ENCODE results near the gene ERC2. TPM values are rescaled to one million over a fixed set of nuclear protein-coding genes. Genes with fewer than 3 reads are reported as not detected.

The ERC2 gene
- total and polyA plus RNA-seq, 2 of the 8 experiments (the other 6 are each of a cell fraction or from before 2014, with no cell fraction given): 16.4 to 22.8 TPM

- ChIA-PET CTCF (ENCODE audit: partially characterized antibody) (interaction anchor here (0.9 kb wide), 1 partner anchor 105 kb away, joined by 3 read pairs; no protein-coding TSS in a partner anchor), POLR2A (ENCODE audit: partially characterized antibody) (no interaction called here)
- 100% methylated on average over 1 of the region's 1 CpG; no CpG with 5 or more reads in 1 of the 2 experiments for WGBS, 2 experiments (ENCODE audit: extremely low coverage in 1 of 2, insufficient coverage in 1 of 2, insufficient read length in 1 of 2, insufficient replicate concordance in 2 of 2, low coverage in 1 of 2, low lambda C conversion rate in 2 of 2, missing lambda C conversion rate in 1 of 2)
- Histone ChIP-seq H2AK5ac (ENCODE audit: low read depth, low read length) (no peak overlapping the region), H4K91ac (replicated peaks; ENCODE audit: insufficient read length, low read length) (no peak overlapping the region), H2BK15ac (ENCODE audit: low read length) (0 out of 2 replicates have a peak overlapping the region, but pooled peaks have one; percentile 54), H3K9me3 (ENCODE audit: insufficient read depth in 2 of 2, low read depth in 1 of 2, low read length in 1 of 2) (no peaks in the 10 kb centered on the region), H2AFZ (ENCODE audit: low read length) (no peak overlapping the region), H2BK12ac (ENCODE audit: low read depth, low read length) (no peak overlapping the region), H3K4ac (replicated peaks; ENCODE audit: insufficient read length, low read depth, low read length) (peak overlapping the region; percentile 28), H3K23ac (ENCODE audit: insufficient read length) (no peak overlapping the region), H3K9ac (replicated peaks in 1 of 4; ENCODE audit: extremely low read depth in 1 of 4, low read depth in 3 of 4, low read length in 3 of 4) (no peak overlapping the region), H4K8ac (ENCODE audit: extremely low read depth, insufficient read depth, low read length) (no peak overlapping the region), H4K5ac (ENCODE audit: insufficient read length, low read depth, low read length) (no peak overlapping the region), H3K18ac (ENCODE audit: extremely low read depth, low read length) (no peak overlapping the region), H3K27ac (ENCODE audit: low read depth, low read length) (no peak overlapping the region), H3K4me2 (ENCODE audit: insufficient read depth in 1 of 2, low read depth in 2 of 2, low read length in 2 of 2) (no peak overlapping the region), H2BK120ac (replicated peaks; ENCODE audit: low read depth, low read length) (no peak overlapping the region), H3K4me1 (replicated peaks in 1 of 4; ENCODE audit: control insufficient read depth in 3 of 4, insufficient read depth in 4 of 4, low read length in 3 of 4) (peaks cover 6 to 17% (median 12%) of the 10 kb centered on the region in 4 experiments), H3K79me1 (ENCODE audit: low read depth, low read length) (no peaks in the 10 kb centered on the region), H3K79me2 (ENCODE audit: control insufficient read depth in 1 of 2, insufficient read depth in 2 of 2, low read length in 2 of 2) (no peaks in the 10 kb centered on the region), H3K4me3 (ENCODE audit: extremely low read depth in 1 of 4, insufficient read depth in 2 of 4, low read depth in 3 of 4, low read length in 4 of 4) (no peak overlapping the region), H3K27me3 (replicated peaks in 1 of 4; ENCODE audit: control insufficient read depth in 3 of 4, extremely low read depth in 1 of 4, insufficient read depth in 3 of 4, low read length in 3 of 4) (no peaks in the 10 kb centered on the region), H3K36me3 (ENCODE audit: control insufficient read depth in 2 of 4, insufficient read depth in 4 of 4, low read length in 3 of 4) (no peaks in the 10 kb centered on the region), H4K20me1 (replicated peaks in 1 of 2; ENCODE audit: control insufficient read depth in 1 of 2, insufficient read depth in 2 of 2, low read length in 2 of 2) (no peaks in the 10 kb centered on the region), H2BK5ac (ENCODE audit: low read depth, low read length) (no peak overlapping the region), H3K23me2 (ENCODE audit: low read depth, low read length) (no peaks in the 10 kb centered on the region), H3K14ac (ENCODE audit: insufficient read length) (no peak overlapping the region), H2BK20ac (ENCODE audit: low read length) (no peak overlapping the region), H3K56ac (replicated peaks; ENCODE audit: insufficient read length, low read depth, low read length) (no peak overlapping the region)
- no peak for TF ChIP-seq YY1 (IDR thresholded peaks at IDR 0.05; ENCODE audit: low read depth, low read length)
- DNase-seq (ENCODE audit: low read depth in 1 of 2, low spot score in 2 of 2): no peak
- no peak for FAIRE-seq
Observed at GRCh38 chr3:55567121-55567520, 901.1 kb downstream of the ERC2 start.

Measured in H1 (cell line).